Measurements from ENCODE around the gene TBC1D25. TPM values are rescaled to one million over a fixed set of nuclear protein-coding genes. Genes with fewer than 3 reads are reported as not detected.
A peak's percentile ranks its signal among the peaks of the same experiment; 100 is the strongest.

The TBC1D25 gene, protein sequence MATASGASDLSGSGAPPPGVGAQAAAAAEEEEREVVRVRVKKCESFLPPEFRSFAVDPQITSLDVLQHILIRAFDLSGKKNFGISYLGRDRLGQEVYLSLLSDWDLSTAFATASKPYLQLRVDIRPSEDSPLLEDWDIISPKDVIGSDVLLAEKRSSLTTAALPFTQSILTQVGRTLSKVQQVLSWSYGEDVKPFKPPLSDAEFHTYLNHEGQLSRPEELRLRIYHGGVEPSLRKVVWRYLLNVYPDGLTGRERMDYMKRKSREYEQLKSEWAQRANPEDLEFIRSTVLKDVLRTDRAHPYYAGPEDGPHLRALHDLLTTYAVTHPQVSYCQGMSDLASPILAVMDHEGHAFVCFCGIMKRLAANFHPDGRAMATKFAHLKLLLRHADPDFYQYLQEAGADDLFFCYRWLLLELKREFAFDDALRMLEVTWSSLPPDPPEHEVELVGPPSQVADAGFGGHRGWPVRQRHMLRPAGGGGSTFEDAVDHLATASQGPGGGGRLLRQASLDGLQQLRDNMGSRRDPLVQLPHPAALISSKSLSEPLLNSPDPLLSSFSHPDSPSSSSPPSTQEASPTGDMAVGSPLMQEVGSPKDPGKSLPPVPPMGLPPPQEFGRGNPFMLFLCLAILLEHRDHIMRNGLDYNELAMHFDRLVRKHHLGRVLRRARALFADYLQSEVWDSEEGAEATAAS
- polyA plus RNA-seq (2013, experiment 1 of 2), result 4.6 TPM
- polyA plus RNA-seq (2013, experiment 2 of 2), result 5.4 TPM

- peak within 1 kb of the TSS; percentile 44; the same call in 1 of the 2 replicates for H3K9ac ChIP-seq (ENCODE audit: low read depth, low read length)
- H3K27ac ChIP-seq (ENCODE audit: low read depth, low read length), result peak within 1 kb of the TSS; percentile 60; the same call in 1 of the 2 replicates
- WGBS, result 1% methylated on average over 58 of the region's 59 CpGs
These were observed at the start of gene TBC1D25 for GRCh38 chrX:48539345-48540027. TSS of gene TBC1D25 (plus strand) at chrX:48539714. CDS start at chrX:48539798, 84 bp downstream.

DNA sequence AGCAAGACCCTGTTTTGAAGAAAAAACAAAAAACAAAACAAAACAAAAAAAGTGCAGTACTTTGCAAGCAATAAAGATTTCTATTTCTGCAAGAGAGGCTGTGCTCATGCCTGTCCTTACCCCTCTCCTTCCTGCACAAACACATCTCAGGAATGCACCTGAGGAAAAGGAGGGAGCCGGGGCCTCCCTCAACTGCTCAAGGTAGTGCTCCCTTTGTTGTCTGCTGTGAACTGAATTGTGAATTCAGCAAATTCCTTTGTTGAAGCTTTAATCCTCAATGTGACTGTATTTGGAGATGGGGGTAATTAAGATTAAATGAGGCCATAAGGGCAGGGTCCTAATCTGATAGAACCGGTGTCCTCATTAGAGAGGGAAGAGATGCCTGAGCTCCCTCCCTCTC is 49.6 kb upstream of the TBC1D25 start:
- H3K27ac ChIP-seq (ENCODE audit: low read depth, low read length), result no peak overlapping the region
- peaks cover 10% of the 10 kb centered on the region; the same call in 1 of the 2 replicates for H3K36me3 ChIP-seq (ENCODE audit: insufficient read depth, low read length)
- H3K9ac ChIP-seq (ENCODE audit: low read depth, low read length), result no peak overlapping the region
- H3K4me1 ChIP-seq (ENCODE audit: insufficient read depth, low read length), result no peaks in the 10 kb centered on the region
- no peak overlapping the region for H3K4me3 ChIP-seq (ENCODE audit: low read length)
- no peaks in the 10 kb centered on the region for H3K27me3 ChIP-seq (ENCODE audit: insufficient read depth, low read length)
- 95% methylated on average over 2 of the region's 2 CpGs for WGBS
- H3K9me3 ChIP-seq (ENCODE audit: insufficient read depth, low read depth, low read length), result no peaks in the 10 kb centered on the region

More at GRCh38 chrX:48539345-48540027, at the start of gene TBC1D25:
- no peaks in the 10 kb centered on the region for H3K4me1 ChIP-seq (ENCODE audit: insufficient read depth, low read length)
- no peaks in the 10 kb centered on the region for H3K27me3 ChIP-seq (ENCODE audit: insufficient read depth, low read length)
- H3K36me3 ChIP-seq (ENCODE audit: insufficient read depth, low read length), result no peaks in the 10 kb centered on the region
- H3K4me3 ChIP-seq (ENCODE audit: low read length), result peak within 1 kb of the TSS; percentile 84
- no peaks in the 10 kb centered on the region for H3K9me3 ChIP-seq (ENCODE audit: insufficient read depth, low read depth, low read length)

GRCh38 chrX:48490661-48491060 is 48.9 kb upstream of the TBC1D25 start:
- H3K4me1 ChIP-seq (ENCODE audit: insufficient read depth, low read length), result no peaks in the 10 kb centered on the region
- H3K27ac ChIP-seq (ENCODE audit: low read depth, low read length), result no peak overlapping the region
- no peaks in the 10 kb centered on the region for H3K27me3 ChIP-seq (ENCODE audit: insufficient read depth, low read length)
- WGBS, result 89% methylated on average over 7 of the region's 8 CpGs
- H3K9me3 ChIP-seq (ENCODE audit: insufficient read depth, low read depth, low read length), result no peaks in the 10 kb centered on the region
- peaks cover 4% of the 10 kb centered on the region; the same call in 1 of the 2 replicates for H3K36me3 ChIP-seq (ENCODE audit: insufficient read depth, low read length)
- H3K9ac ChIP-seq (ENCODE audit: low read depth, low read length), result no peak overlapping the region
- H3K4me3 ChIP-seq (ENCODE audit: low read length), result no peak overlapping the region

GRCh38 chrX:48491809-48492208 is 47.7 kb upstream of the TBC1D25 start:
- no peak overlapping the region for H3K9ac ChIP-seq (ENCODE audit: low read depth, low read length)

GRCh38 chrX:48492293-48492910 is 47.1 kb upstream of the TBC1D25 start:
- no peaks in the 10 kb centered on the region; the same call in 1 of the 2 replicates for H3K36me3 ChIP-seq (ENCODE audit: insufficient read depth, low read length)
- H3K4me3 ChIP-seq (ENCODE audit: low read length), result no peak overlapping the region
- WGBS, result 74% methylated on average over 6 of the region's 7 CpGs
- H3K9me3 ChIP-seq (ENCODE audit: insufficient read depth, low read depth, low read length), result no peaks in the 10 kb centered on the region
- H3K9ac ChIP-seq (ENCODE audit: low read depth, low read length), result no peak overlapping the region
- H3K4me1 ChIP-seq (ENCODE audit: insufficient read depth, low read length), result no peaks in the 10 kb centered on the region
- no peaks in the 10 kb centered on the region for H3K27me3 ChIP-seq (ENCODE audit: insufficient read depth, low read length)
- no peak overlapping the region for H3K27ac ChIP-seq (ENCODE audit: low read depth, low read length)

More at GRCh38 chrX:48491809-48492208, 47.7 kb upstream of the TBC1D25 start:
- no peaks in the 10 kb centered on the region for H3K4me1 ChIP-seq (ENCODE audit: insufficient read depth, low read length)
- H3K4me3 ChIP-seq (ENCODE audit: low read length), result no peak overlapping the region
- H3K27me3 ChIP-seq (ENCODE audit: insufficient read depth, low read length), result no peaks in the 10 kb centered on the region
- 84% methylated on average over 9 of the region's 9 CpGs for WGBS
- no peak overlapping the region for H3K27ac ChIP-seq (ENCODE audit: low read depth, low read length)
- H3K36me3 ChIP-seq (ENCODE audit: insufficient read depth, low read length), result no peaks in the 10 kb centered on the region; the same call in 1 of the 2 replicates
- H3K9me3 ChIP-seq (ENCODE audit: insufficient read depth, low read depth, low read length), result no peaks in the 10 kb centered on the region

GRCh38 chrX:48493890-48494364 is 45.6 kb upstream of the TBC1D25 start:
- H3K4me3 ChIP-seq (ENCODE audit: low read length), result no peak overlapping the region
- H3K36me3 ChIP-seq (ENCODE audit: insufficient read depth, low read length), result no peaks in the 10 kb centered on the region
- no peak overlapping the region for H3K9ac ChIP-seq (ENCODE audit: low read depth, low read length)
- WGBS, result 55% methylated on average over 10 of the region's 10 CpGs
- no peaks in the 10 kb centered on the region for H3K4me1 ChIP-seq (ENCODE audit: insufficient read depth, low read length)
- H3K27me3 ChIP-seq (ENCODE audit: insufficient read depth, low read length), result no peaks in the 10 kb centered on the region
- no peak overlapping the region for H3K27ac ChIP-seq (ENCODE audit: low read depth, low read length)
- H3K9me3 ChIP-seq (ENCODE audit: insufficient read depth, low read depth, low read length), result no peaks in the 10 kb centered on the region

GRCh38 chrX:48496660-48497059 is 42.9 kb upstream of the TBC1D25 start:
- no peak overlapping the region for H3K27ac ChIP-seq (ENCODE audit: low read depth, low read length)
- no peak overlapping the region for H3K9ac ChIP-seq (ENCODE audit: low read depth, low read length)
- no peak overlapping the region for H3K4me3 ChIP-seq (ENCODE audit: low read length)
- H3K36me3 ChIP-seq (ENCODE audit: insufficient read depth, low read length), result no peaks in the 10 kb centered on the region
- H3K4me1 ChIP-seq (ENCODE audit: insufficient read depth, low read length), result no peaks in the 10 kb centered on the region
- no peaks in the 10 kb centered on the region for H3K27me3 ChIP-seq (ENCODE audit: insufficient read depth, low read length)
- H3K9me3 ChIP-seq (ENCODE audit: insufficient read depth, low read depth, low read length), result no peaks in the 10 kb centered on the region
- 80% methylated on average over 4 of the region's 4 CpGs for WGBS

DNA sequence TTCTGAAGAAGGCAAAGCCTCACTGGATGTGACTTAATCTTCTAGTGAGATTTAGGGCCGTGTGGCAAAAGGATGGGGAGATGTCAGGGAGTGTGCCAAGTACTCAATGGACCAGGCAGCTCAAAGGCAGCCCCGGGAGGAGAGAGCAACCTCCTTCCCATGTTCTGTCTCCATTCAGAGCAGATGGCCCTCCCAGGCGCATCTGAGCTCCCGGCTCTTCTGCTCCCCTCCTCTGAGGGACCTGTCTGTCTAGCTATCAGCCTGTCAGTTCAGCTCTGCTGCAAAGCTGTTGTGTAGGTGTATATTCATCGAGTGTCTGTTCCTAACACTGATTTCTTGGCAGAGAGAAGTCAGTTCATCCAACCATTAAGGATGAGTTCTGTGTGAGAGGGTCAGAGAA is 41.6 kb upstream of the TBC1D25 start:
- H3K9me3 ChIP-seq (ENCODE audit: insufficient read depth, low read depth, low read length), result no peaks in the 10 kb centered on the region
- H3K36me3 ChIP-seq (ENCODE audit: insufficient read depth, low read length), result no peaks in the 10 kb centered on the region
- H3K9ac ChIP-seq (ENCODE audit: low read depth, low read length), result no peak overlapping the region
- H3K27ac ChIP-seq (ENCODE audit: low read depth, low read length), result no peak overlapping the region
- no peak overlapping the region for H3K4me3 ChIP-seq (ENCODE audit: low read length)
- WGBS, result 84% methylated on average over 5 of the region's 5 CpGs
- H3K4me1 ChIP-seq (ENCODE audit: insufficient read depth, low read length), result no peaks in the 10 kb centered on the region
- H3K27me3 ChIP-seq (ENCODE audit: insufficient read depth, low read length), result no peaks in the 10 kb centered on the region

- H3K4me1 ChIP-seq (ENCODE audit: insufficient read depth, low read length), result no peaks in the 10 kb centered on the region
- H3K27ac ChIP-seq (ENCODE audit: low read depth, low read length), result no peak overlapping the region
- no peaks in the 10 kb centered on the region for H3K9me3 ChIP-seq (ENCODE audit: insufficient read depth, low read depth, low read length)
- H3K4me3 ChIP-seq (ENCODE audit: low read length), result no peak overlapping the region
- no peak overlapping the region for H3K9ac ChIP-seq (ENCODE audit: low read depth, low read length)
- no peaks in the 10 kb centered on the region for H3K36me3 ChIP-seq (ENCODE audit: insufficient read depth, low read length)
- H3K27me3 ChIP-seq (ENCODE audit: insufficient read depth, low read length), result no peaks in the 10 kb centered on the region
- 64% methylated on average over 6 of the region's 6 CpGs for WGBS
These were observed 41.1 kb upstream of the TBC1D25 start for GRCh38 chrX:48498374-48498809.

GRCh38 chrX:48504261-48504660 is 35.3 kb upstream of the TBC1D25 start:
- no peak overlapping the region for H3K9ac ChIP-seq (ENCODE audit: low read depth, low read length)
- no peak overlapping the region for H3K27ac ChIP-seq (ENCODE audit: low read depth, low read length)
- 86% methylated on average over 6 of the region's 7 CpGs for WGBS
- H3K9me3 ChIP-seq (ENCODE audit: insufficient read depth, low read depth, low read length), result no peaks in the 10 kb centered on the region
- H3K4me3 ChIP-seq (ENCODE audit: low read length), result no peak overlapping the region
- no peaks in the 10 kb centered on the region for H3K4me1 ChIP-seq (ENCODE audit: insufficient read depth, low read length)
- no peaks in the 10 kb centered on the region for H3K27me3 ChIP-seq (ENCODE audit: insufficient read depth, low read length)
- no peaks in the 10 kb centered on the region for H3K36me3 ChIP-seq (ENCODE audit: insufficient read depth, low read length)
